Ascending aorta (tissue), 2 donors: ENCODE measurements around the gene ADM5. TPM values are rescaled to one million over a fixed set of nuclear protein-coding genes. Genes with fewer than 3 reads are reported as not detected.

Source experiments
- DNase-seq, 2 donors: peaks; one replicate each; pipeline ENCODE4 v3.0.0-alpha.2; 2019; ENCODE audit warnings: low spot score in 2 of 2
- H3K27ac ChIP-seq, 2 donors: fragments of 200-600 bp; sonication (generic); one replicate each; pipeline ENCODE4 v1.5.1; 2016 to 2017; ENCODE audit warnings: mild to moderate bottlenecking in 1 of 2
- H3K27me3 ChIP-seq: fragments of 200-600 bp; sonication (generic); one replicate; pipeline ENCODE4 v1.5.1; 2017
- H3K36me3 ChIP-seq, 2 donors: fragments of 200-600 bp; sonication (generic); one replicate each; pipeline ENCODE4 v1.5.1; 2016
- H3K4me1 ChIP-seq, 2 donors: fragments of 200-600 bp; sonication (generic); one replicate each; pipeline ENCODE4 v1.5.1; 2016 to 2017; ENCODE audit warnings: mild to moderate bottlenecking in 1 of 2
- H3K4me3 ChIP-seq, 2 donors: fragments of 200-600 bp; sonication (generic); one replicate each; pipeline ENCODE4 v1.5.1; 2016 to 2017; ENCODE audit warnings: mild to moderate bottlenecking in 1 of 2
- H3K9me3 ChIP-seq, 2 donors: fragments of 200-600 bp; sonication (generic); one replicate each; pipeline ENCODE4 v1.5.1; 2016
- CTCF ChIP-seq, 3 experiments: fragments of 200-600 bp in 2 of 3; fragments of 450-650 bp in 1 of 3; sonication (generic) in 2 of 3; IDR thresholded peaks; one replicate each; pipeline ENCODE4 v1.5.1; 2016 to 2019; ENCODE audit warnings: antibody characterized with exemption in 3 of 3, mild to moderate bottlenecking in 1 of 3, moderate library complexity in 1 of 3
- intact Hi-C: fragments of 100-400 bp; cut with DNase I; formaldehyde crosslinking; loops from one replicate; pipeline ENCODE4 v1.15.1; 2023
- total RNA-seq: library from RNA; depleted of rRNA; stranded (reverse); fragments of >200 nt; gene quantifications from one replicate; pipeline ENCODE4 v1.1.0, GENCODE V29; 2016

ADM5 gene
- total RNA-seq, 1 donor from 2014 or later: 9.8 TPM

GRCh38 chr19:49679771-49680413, 9.5 kb upstream of the ADM5 start:
- intact Hi-C loops: loop anchor here (5.0 to 10.0 kb wide), 5 partner anchors 183 to 1045 kb away; partner anchors contain the start of genes ALDH16A1, DBP, DKKL1 and PIH1D1
- H3K4me3 ChIP-seq: no peak overlapping the region

GRCh38 chr19:49680421-49681351, 8.7 kb upstream of the ADM5 start:
- Histone ChIP-seq H3K36me3 (peaks cover 40 to 48% of the 10 kb centered on the region in 2 donors), H3K9me3 (no peaks in the 10 kb centered on the region), H3K4me3 (peak overlapping the region; percentile 9 to 30), H3K4me1 (peaks cover 0 to 23% of the 10 kb centered on the region in 2 donors), H3K27me3 (no peaks in the 10 kb centered on the region), H3K27ac (peak overlapping the region in 1 of 2 donors; percentile 1)
- DNase-seq: peak; percentile 42 to 93
- TF ChIP-seq CTCF (IDR thresholded peaks at IDR 0.05): peak; percentile 98 to 100 (median 99)
- intact Hi-C loops: no loop called here

More at GRCh38 chr19:49679771-49680413, 9.5 kb upstream of the ADM5 start:
- no peak for DNase-seq
- no peaks in the 10 kb centered on the region for H3K27me3 ChIP-seq
- TF ChIP-seq CTCF (IDR thresholded peaks at IDR 0.05): no peak
- H3K4me1 ChIP-seq: peaks cover 0 to 23% of the 10 kb centered on the region in 2 donors
- no peaks in the 10 kb centered on the region for H3K9me3 ChIP-seq
- H3K27ac ChIP-seq: peak overlapping the region in 1 of 2 donors; percentile 1
- peaks cover 32 to 41% of the 10 kb centered on the region in 2 donors for H3K36me3 ChIP-seq

GRCh38 chr19:49681830-49682229, 7.6 kb upstream of the ADM5 start:
- Histone ChIP-seq H3K4me3 (no peak overlapping the region), H3K27me3 (no peaks in the 10 kb centered on the region), H3K27ac (no peak overlapping the region), H3K9me3 (no peaks in the 10 kb centered on the region), H3K36me3 (peaks cover 49 to 60% of the 10 kb centered on the region in 2 donors), H3K4me1 (peaks cover 0 to 19% of the 10 kb centered on the region in 2 donors)
- intact Hi-C loops: no loop called here
- DNase-seq: no peak
- TF ChIP-seq CTCF (IDR thresholded peaks at IDR 0.05): no peak

- Histone ChIP-seq H3K27me3 (no peaks in the 10 kb centered on the region), H3K36me3 (peaks cover 49 to 64% of the 10 kb centered on the region in 2 donors), H3K4me1 (peaks cover 0 to 19% of the 10 kb centered on the region in 2 donors), H3K9me3 (no peaks in the 10 kb centered on the region), H3K4me3 (no peak overlapping the region), H3K27ac (no peak overlapping the region)
- intact Hi-C loops: no loop called here
- TF ChIP-seq CTCF (IDR thresholded peaks at IDR 0.05): no peak
- no peak for DNase-seq
Observed at GRCh38 chr19:49682274-49682673, 7.1 kb upstream of the ADM5 start.

- peaks cover 0 to 13% of the 10 kb centered on the region in 2 donors for H3K4me1 ChIP-seq
- H3K9me3 ChIP-seq: no peaks in the 10 kb centered on the region
- H3K27me3 ChIP-seq: no peaks in the 10 kb centered on the region
- no peak for TF ChIP-seq CTCF (IDR thresholded peaks at IDR 0.05)
- no peak overlapping the region for H3K27ac ChIP-seq
- no peak for DNase-seq
- H3K36me3 ChIP-seq: peaks cover 49 to 72% of the 10 kb centered on the region in 2 donors
- H3K4me3 ChIP-seq: no peak overlapping the region
- intact Hi-C loops: no loop called here
Observed at GRCh38 chr19:49683814-49684250, 5.6 kb upstream of the ADM5 start.
